ENCODE results near the gene PITPNC1. TPM values are rescaled to one million over a fixed set of nuclear protein-coding genes. Genes with fewer than 3 reads are reported as not detected.

PITPNC1 gene
- total RNA-seq, 2 experiments from 2014 or later, result 40.8 to 42.3 TPM

- POLR2A ChIA-PET, result interaction anchor here (0.6 to 3.1 kb wide), 11 partner anchors 8 to 362 kb away, joined by 3 to 26 read pairs (median 4); partner anchors contain the start of gene PITPNC1
- CTCF ChIA-PET, result interaction anchor here (0.7 to 1.8 kb wide), 6 partner anchors 9 to 300 kb away, joined by 3 to 8 read pairs (median 6); partner anchors contain the start of gene PITPNC1
These were observed 11.3 kb upstream of the PITPNC1 start for GRCh38 chr17:67365738-67366192.

- CTCF ChIA-PET, result interaction anchor here (0.6 to 1.8 kb wide), 8 partner anchors 8 to 109 kb away, joined by 3 to 8 read pairs (median 4); partner anchors contain the start of gene PITPNC1
- POLR2A ChIA-PET, result interaction anchor here (0.6 to 3.1 kb wide), 10 partner anchors 8 to 361 kb away, joined by 3 to 26 read pairs (median 4); partner anchors contain the start of gene PITPNC1
These were observed 10.6 kb upstream of the PITPNC1 start, which contains the start of gene PSMD12 for GRCh38 chr17:67366193-67367157. PSMD12 (minus strand) TSS chr17:67366577; CDS start chr17:67366519, 58 bp downstream.

GRCh38 chr17:67369676-67370075, 7.4 kb upstream of the PITPNC1 start:
- POLR2A ChIA-PET, result no interaction called here
- CTCF ChIA-PET, result interaction anchor here (1.2 to 1.8 kb wide), 2 partner anchors 9 to 106 kb away, joined by 3 to 4 read pairs; no protein-coding TSS in a partner anchor

- ChIA-PET POLR2A (no interaction called here), CTCF (interaction anchor here (0.6 to 1.3 kb wide), 3 partner anchors 103 to 282 kb away, joined by 3 to 4 read pairs (median 3); no protein-coding TSS in a partner anchor)
These were observed 4.3 kb upstream of the PITPNC1 start for GRCh38 chr17:67372751-67373150.

DNA sequence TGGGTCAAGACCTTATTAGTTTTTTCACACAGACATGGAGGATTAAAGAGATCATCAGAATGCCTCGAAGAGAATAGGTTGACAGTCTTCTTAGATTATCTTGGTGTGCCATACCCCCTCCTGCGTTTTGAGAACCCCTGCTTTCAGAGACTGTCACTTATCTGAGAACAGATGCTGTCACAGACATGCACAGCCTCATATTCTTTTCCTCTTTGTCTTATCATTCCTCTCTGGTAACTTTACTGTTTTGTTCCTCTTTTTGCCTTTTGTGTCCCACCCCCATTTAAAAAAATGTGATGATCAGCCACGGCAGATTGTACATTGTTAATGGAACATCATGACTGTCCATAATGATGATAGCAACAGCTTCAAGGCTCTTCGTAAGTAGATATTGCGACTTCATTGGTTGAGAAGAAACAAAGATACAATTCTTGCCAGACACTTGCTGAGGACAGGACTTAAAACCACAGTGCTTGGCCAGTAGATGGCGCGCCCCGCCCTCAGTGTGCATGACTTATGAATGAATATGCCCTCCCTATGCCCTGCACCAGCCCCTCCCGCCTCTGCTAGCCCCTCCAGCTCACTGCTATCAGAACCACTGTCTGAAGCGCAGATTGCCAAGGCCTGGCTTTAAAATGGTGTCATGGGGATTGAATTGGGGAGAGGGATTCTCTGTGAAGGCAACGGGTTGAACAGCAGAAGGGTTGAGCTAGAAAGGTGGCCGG, 2.6 kb upstream of the PITPNC1 start:
- ChIA-PET POLR2A (interaction anchor here (0.7 to 0.9 kb wide), 3 partner anchors 9 to 66 kb away, joined by 4 to 5 read pairs (median 4); no protein-coding TSS in a partner anchor), CTCF (interaction anchor here (0.5 to 1.9 kb wide), 33 partner anchors 8 to 451 kb away, joined by 3 to 11 read pairs (median 4); partner anchors contain the start of genes BPTF and PSMD12)

DNA sequence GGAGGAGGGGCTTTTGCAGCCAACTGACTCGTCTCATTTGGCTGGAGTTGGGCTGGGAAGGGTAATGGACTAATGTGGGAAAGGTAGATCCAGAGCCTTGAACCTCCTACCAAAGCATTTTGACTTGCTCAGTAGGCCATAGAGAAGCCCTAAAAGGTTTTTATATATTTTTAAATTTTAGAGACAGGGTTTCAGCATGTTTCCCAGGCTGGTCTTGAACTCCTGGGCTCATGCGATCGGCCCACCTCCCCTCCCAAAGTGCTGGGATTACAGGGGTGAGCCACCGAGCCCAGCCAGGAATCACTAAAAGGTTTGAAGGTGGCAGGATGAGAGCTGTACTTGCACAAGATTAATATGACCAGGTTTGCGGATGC, 2.0 kb upstream of the PITPNC1 start:
- POLR2A ChIA-PET, result interaction anchor here (0.7 to 0.9 kb wide), 2 partner anchors 9 to 66 kb away, joined by 4 to 5 read pairs; no protein-coding TSS in a partner anchor
- CTCF ChIA-PET, result interaction anchor here (0.5 to 1.9 kb wide), 29 partner anchors 8 to 450 kb away, joined by 3 to 11 read pairs (median 4); partner anchors contain the start of genes BPTF and PSMD12

DNA sequence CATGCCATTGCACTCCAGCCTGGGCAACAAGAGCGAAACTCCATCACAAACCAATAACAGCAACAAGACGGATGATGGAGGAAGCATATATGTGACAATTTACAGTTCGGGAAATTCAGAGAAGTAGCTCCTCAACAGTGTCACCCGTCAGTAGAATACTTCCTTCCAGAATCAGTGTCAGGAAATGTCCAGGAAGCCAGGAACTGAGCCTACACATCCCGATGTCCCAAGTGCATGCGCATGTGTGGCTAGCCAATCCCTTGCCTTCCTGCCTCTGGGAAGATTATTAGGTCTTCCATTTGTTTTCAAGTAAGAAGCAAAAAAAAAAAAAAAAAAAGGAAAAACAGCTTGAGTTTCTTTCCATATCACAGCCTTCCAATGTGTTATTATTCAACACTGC, 1.4 kb upstream of the PITPNC1 start:
- ChIA-PET POLR2A (interaction anchor here (0.6 to 1.0 kb wide), 4 partner anchors 10 to 92 kb away, joined by 3 to 8 read pairs (median 6); no protein-coding TSS in a partner anchor), CTCF (interaction anchor here (0.8 to 1.9 kb wide), 16 partner anchors 9 to 314 kb away, joined by 3 to 11 read pairs (median 4); no protein-coding TSS in a partner anchor)

GRCh38 chr17:67376415-67376736, 705 bp upstream of the PITPNC1 start:
- ChIA-PET POLR2A (interaction anchor here (0.6 to 1.0 kb wide), 3 partner anchors 11 to 92 kb away, joined by 3 to 8 read pairs (median 6); no protein-coding TSS in a partner anchor), CTCF (interaction anchor here (0.8 to 1.6 kb wide), 3 partner anchors 9 to 282 kb away, joined by 3 to 4 read pairs (median 3); no protein-coding TSS in a partner anchor)

DNA sequence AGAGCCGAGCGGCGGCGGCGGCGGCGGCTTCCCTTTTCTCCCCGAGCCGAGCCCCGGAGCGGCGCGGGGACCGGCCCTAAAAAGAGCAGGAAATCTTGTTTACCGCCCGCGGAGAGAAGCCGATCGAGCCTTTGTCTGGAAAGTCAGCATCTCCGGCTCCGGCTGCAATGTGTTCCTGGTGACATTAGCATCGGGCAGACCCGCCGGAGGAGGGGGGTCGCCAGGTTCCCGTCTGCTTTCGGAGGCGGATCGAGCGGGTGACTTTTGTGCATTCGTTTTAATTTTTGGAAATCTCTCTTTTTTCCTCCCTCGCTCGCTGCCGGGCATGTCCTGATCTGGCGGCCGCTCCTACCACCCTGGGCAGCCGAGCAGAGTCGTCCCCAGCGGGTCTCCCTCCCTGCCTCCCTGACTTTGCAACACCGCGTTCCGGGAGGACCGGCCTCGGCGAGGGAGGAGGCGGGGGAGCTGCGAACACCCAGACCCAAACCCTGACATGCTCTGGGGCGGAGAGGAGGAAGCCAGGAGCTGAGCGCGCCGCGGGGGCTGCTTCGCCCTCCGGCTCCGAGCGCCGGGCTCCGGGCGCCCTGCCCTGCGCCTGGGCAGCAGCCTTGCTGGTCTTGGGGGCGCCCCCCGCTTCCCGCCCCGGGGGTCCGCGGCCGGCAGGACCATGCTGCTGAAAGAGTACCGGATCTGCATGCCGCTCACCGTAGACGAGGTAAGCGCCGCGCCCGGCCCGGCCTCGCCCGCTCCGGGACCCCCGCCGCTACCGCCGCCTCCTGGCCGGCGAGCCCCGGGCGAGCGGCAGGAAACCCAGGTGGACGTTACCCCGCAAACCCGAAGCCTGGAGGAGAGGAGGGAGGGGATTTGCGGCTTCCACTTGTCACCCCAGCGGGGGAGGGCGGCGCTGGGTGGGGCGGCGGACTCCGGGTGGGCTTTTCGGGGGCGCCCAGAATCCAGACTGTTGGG, 690 bp downstream of the PITPNC1 start:
- ChIA-PET CTCF (interaction anchor here (0.7 to 7.6 kb wide), 20 partner anchors 8 to 301 kb away, joined by 3 to 68 read pairs (median 6); partner anchors contain the start of gene PSMD12), POLR2A (interaction anchor here (0.6 to 2.9 kb wide), 10 partner anchors 12 to 100 kb away, joined by 3 to 26 read pairs (median 4); partner anchors contain the start of gene PSMD12)

DNA sequence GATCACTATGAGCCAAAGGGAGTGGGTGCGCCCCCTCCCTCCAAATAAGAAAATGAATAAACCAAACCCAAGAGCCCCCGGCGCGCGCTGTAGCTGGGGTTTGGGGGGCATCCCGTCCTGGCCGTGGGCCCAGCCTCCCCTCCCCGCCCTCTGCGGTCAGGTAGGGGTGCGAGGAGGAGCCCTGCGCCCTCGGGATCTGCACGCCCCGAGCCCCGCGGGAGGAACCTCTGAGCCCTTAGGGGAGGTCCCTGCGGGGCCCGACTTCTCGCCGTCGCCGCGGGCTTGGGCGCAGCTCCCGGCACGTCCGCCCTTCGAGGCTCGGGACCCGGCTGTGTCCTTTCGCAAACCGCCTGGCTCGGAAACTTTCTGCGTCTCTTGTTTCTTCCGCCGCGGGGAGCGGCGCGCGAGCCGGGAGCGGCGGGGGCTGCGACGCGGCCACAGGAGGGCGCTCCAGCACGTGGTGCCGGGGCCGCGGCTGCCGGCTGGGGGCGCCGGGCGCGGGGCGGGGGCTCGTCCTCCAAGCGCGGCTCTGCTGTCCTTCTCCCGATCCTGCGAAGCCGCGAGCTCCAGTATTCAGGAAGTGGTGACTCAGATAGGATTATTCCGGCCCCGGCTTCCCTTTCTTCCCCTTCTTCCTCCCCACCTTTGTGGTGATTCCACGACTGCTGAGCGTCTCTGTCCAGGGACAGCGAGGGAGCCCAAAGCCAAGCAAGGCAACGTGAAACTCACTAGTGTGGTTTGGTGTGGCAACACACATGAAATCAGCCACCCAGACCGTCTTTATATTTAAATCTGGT, 1.6 kb downstream of the PITPNC1 start:
- CTCF ChIA-PET, result interaction anchor here (0.7 to 7.6 kb wide), 27 partner anchors 9 to 300 kb away, joined by 3 to 68 read pairs (median 4); partner anchors contain the start of gene PSMD12
- POLR2A ChIA-PET, result interaction anchor here (0.6 to 2.9 kb wide), 9 partner anchors 9 to 99 kb away, joined by 3 to 26 read pairs (median 4); partner anchors contain the start of gene PSMD12

- ChIA-PET CTCF (interaction anchor here (0.5 to 7.6 kb wide), 22 partner anchors 8 to 283 kb away, joined by 3 to 68 read pairs (median 5); no protein-coding TSS in a partner anchor), POLR2A (interaction anchor here (0.5 to 2.9 kb wide), 7 partner anchors 8 to 114 kb away, joined by 3 to 26 read pairs (median 4); partner anchors contain the start of gene PSMD12)
These were observed 2.2 kb downstream of the PITPNC1 start for GRCh38 chr17:67379251-67379630.

- POLR2A ChIA-PET, result no interaction called here
- CTCF ChIA-PET, result interaction anchor here (0.7 to 7.6 kb wide), 2 partner anchors 36 to 95 kb away, joined by 4 to 68 read pairs; no protein-coding TSS in a partner anchor
These were observed 4.8 kb downstream of the PITPNC1 start for GRCh38 chr17:67381929-67382257.

DNA sequence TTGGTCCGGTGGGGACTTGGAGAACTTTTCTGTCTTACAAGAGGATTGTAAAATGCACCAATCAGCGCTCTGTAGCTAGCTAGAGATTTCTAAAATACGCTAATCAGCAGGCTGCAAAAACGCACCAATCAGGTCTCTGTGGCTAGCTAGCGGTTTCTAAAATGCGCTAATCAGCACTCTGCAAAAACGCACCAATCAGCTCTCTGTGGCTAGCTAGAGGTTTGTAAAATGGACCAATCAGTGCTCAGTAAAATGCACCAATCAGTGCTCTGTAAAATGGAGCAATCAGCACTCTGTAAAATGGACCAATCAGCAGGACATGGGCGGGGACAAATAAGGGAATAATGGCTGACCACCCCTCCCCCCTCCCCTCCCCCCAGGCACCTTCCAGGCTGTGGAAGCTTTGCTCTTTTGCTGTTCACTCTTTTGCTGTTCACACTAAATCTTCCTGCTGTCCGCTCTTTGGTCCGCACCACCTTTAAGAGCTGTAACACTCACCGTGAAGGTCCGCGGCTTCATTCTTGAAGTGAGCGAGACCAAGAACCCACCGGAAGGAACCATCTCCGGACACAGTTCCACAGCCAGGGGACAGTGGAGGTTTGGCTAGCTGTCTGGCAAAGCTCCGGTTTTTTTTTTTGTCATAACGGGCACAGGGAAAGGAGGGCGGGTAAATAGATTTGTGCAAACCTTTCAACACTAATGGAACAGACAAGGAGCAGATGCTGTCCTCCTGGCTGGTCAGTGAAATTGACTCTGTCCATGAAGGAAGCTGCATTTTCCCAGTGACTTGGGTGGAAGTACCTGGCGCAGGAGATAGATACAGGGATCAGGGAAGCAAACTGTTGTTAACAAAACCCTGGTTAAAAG, 8.3 kb downstream of the PITPNC1 start:
- POLR2A ChIA-PET, result no interaction called here

GRCh38 chr17:67386965-67387551, 10.0 kb downstream of the PITPNC1 start:
- POLR2A ChIA-PET, result interaction anchor here (1.2 kb wide), 1 partner anchor 8 kb away, joined by 3 read pairs; no protein-coding TSS in a partner anchor
- CTCF ChIA-PET, result interaction anchor here (0.5 to 5.3 kb wide), 19 partner anchors 9 to 301 kb away, joined by 3 to 46 read pairs (median 4); no protein-coding TSS in a partner anchor

More for the DNA sequence above, 8.3 kb downstream of the PITPNC1 start:
- CTCF ChIA-PET, result interaction anchor here (0.6 to 1.8 kb wide), 5 partner anchors 90 to 275 kb away, joined by 3 to 6 read pairs (median 3); no protein-coding TSS in a partner anchor

DNA sequence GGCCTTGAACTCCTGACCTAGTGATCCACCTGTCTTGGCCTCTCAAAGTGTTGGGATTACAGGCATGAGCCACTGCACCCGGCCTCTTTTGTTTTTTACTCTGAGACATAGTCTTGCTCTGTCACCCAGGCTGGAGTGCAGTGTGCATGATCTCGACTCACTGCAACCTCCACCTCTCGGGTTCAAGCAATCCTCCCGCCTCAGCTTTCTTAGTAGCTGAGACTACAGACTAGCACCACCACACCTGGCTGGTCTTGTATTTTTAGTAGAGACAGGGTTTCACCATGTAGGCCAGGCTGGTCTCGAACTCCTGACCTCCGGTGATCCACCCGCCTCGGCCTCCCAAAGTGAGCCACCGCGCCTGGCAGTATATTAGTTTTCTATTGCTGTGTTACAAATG, 11.5 kb downstream of the PITPNC1 start:
- ChIA-PET CTCF (interaction anchor here (0.7 to 5.3 kb wide), 7 partner anchors 10 to 88 kb away, joined by 3 to 46 read pairs (median 4); no protein-coding TSS in a partner anchor), POLR2A (interaction anchor here (0.7 kb wide), 1 partner anchor 53 kb away, joined by 5 read pairs; no protein-coding TSS in a partner anchor)

All from activated CD8-positive, alpha-beta memory T cell treated with anti-CD3 and anti-CD28 coated beads for 36 hours (primary cell).